H9 (cell line): Measurements from ENCODE around the gene STOX2. TPM values are rescaled to one million over a fixed set of nuclear protein-coding genes. Genes with fewer than 3 reads are reported as not detected.
A peak's percentile ranks its signal among the peaks of the same experiment; 100 is the strongest.

ENCODE experiments used
- DNase-seq: peaks from one replicate; pipeline ENCODE4 v3.0.0-alpha.2; 2017
- H2AFZ ChIP-seq: one replicate; pipeline ENCODE4 v1.6.1; 2013; ENCODE audit warnings: mild to moderate bottlenecking, low read length, control low read depth, moderate library complexity
- H2AK5ac ChIP-seq: 2 replicates; pipeline ENCODE4 v1.6.1; 2013; ENCODE audit warnings: low read length, control low read depth, mixed read lengths; ENCODE audit not compliant: insufficient read length
- H2BK120ac ChIP-seq: one replicate; pipeline ENCODE4 v1.6.1; 2013; ENCODE audit warnings: low read depth, mild to moderate bottlenecking, low read length, control low read depth, inconsistent platforms; ENCODE audit not compliant: poor library complexity, severe bottlenecking
- H2BK12ac ChIP-seq: 2 replicates; pipeline ENCODE4 v1.6.1; 2013; ENCODE audit warnings: low read length, control low read depth, mixed read lengths, low read depth; ENCODE audit not compliant: insufficient read length
- H2BK15ac ChIP-seq: 2 replicates; pipeline ENCODE4 v1.6.1; 2013; ENCODE audit warnings: low read depth, low read length, control low read depth
- H2BK20ac ChIP-seq: one replicate; pipeline ENCODE4 v1.6.1; 2013; ENCODE audit warnings: low read depth, mild to moderate bottlenecking, low read length, control low read depth, inconsistent platforms; ENCODE audit not compliant: poor library complexity, severe bottlenecking
- H2BK5ac ChIP-seq: 2 replicates; pipeline ENCODE4 v1.6.1; 2013; ENCODE audit warnings: low read length, control low read depth, mixed read lengths; ENCODE audit not compliant: insufficient read length
- H3K14ac ChIP-seq: 2 replicates; pipeline ENCODE4 v1.6.1; 2013; ENCODE audit warnings: low read length, control low read depth; ENCODE audit not compliant: insufficient read depth
- H3K18ac ChIP-seq: 2 replicates; pipeline ENCODE4 v1.6.1; 2013; ENCODE audit warnings: low read depth, mild to moderate bottlenecking, mixed read lengths, low read length, control low read depth; ENCODE audit not compliant: insufficient read length
- H3K23ac ChIP-seq: 2 replicates; pipeline ENCODE4 v1.6.1; 2013; ENCODE audit warnings: low read length, control low read depth, mixed read lengths, low read depth; ENCODE audit not compliant: insufficient read length
- H3K23me2 ChIP-seq: 2 replicates; pipeline ENCODE4 v1.6.1; 2013; ENCODE audit warnings: low read depth, mild to moderate bottlenecking, mixed read lengths, low read length, control low read depth; ENCODE audit not compliant: insufficient read length, poor library complexity, severe bottlenecking
- H3K27ac ChIP-seq: 2 replicates; pipeline ENCODE4 v1.5.1; 2013; ENCODE audit warnings: low read length, control low read depth, mixed read lengths, low read depth; ENCODE audit not compliant: insufficient read length
- H3K27me3 ChIP-seq: 2 replicates; pipeline ENCODE4 v1.6.1; 2013; ENCODE audit warnings: low read length, control low read depth, inconsistent platforms; ENCODE audit not compliant: insufficient read depth
- H3K4ac ChIP-seq: 2 replicates; pipeline ENCODE4 v1.6.1; 2013; ENCODE audit warnings: low read depth, mild to moderate bottlenecking, control low read depth, inconsistent platforms, low read length, moderate library complexity
- H3K4me1 ChIP-seq: 2 replicates; pipeline ENCODE4 v1.6.1; 2013; ENCODE audit warnings: low read length, control low read depth, inconsistent platforms; ENCODE audit not compliant: insufficient read depth
- H3K4me2 ChIP-seq: 2 replicates; pipeline ENCODE4 v1.6.1; 2013; ENCODE audit warnings: low read length, control low read depth, mixed read lengths; ENCODE audit not compliant: insufficient read length, insufficient read depth
- H3K56ac ChIP-seq: 2 replicates; pipeline ENCODE4 v1.6.1; 2013; ENCODE audit warnings: low read depth, mild to moderate bottlenecking, mixed read lengths, low read length, control low read depth; ENCODE audit not compliant: insufficient read length
- H3K79me1 ChIP-seq: 2 replicates; pipeline ENCODE4 v1.6.1; 2013; ENCODE audit warnings: low read depth, mild to moderate bottlenecking, moderate library complexity, low read length, control low read depth, inconsistent platforms; ENCODE audit not compliant: insufficient read depth, poor library complexity, severe bottlenecking
- H3K79me2 ChIP-seq: 2 replicates; pipeline ENCODE4 v1.6.1; 2013; ENCODE audit warnings: low read length, control low read depth, inconsistent platforms; ENCODE audit not compliant: insufficient read depth
- H3K9ac ChIP-seq: 2 replicates; pipeline ENCODE4 v1.6.1; 2013; ENCODE audit warnings: low read length, control low read depth, mixed read lengths; ENCODE audit not compliant: insufficient read length; ENCODE audit errors: extremely low read depth
- H3K9me3 ChIP-seq: one replicate; pipeline ENCODE4 v1.6.1; 2013; ENCODE audit warnings: low read depth, low read length, inconsistent platforms; ENCODE audit not compliant: control insufficient read depth
- H3T11ph ChIP-seq: one replicate; pipeline ENCODE4 v1.6.1; 2013; ENCODE audit warnings: mild to moderate bottlenecking, low read length, control low read depth, inconsistent platforms
- H4K20me1 ChIP-seq: one replicate; pipeline ENCODE4 v1.6.1; 2013; ENCODE audit not compliant: control insufficient read depth, insufficient read length, insufficient read depth
- H4K5ac ChIP-seq: 2 replicates; pipeline ENCODE4 v1.6.1; 2013; ENCODE audit warnings: low read depth, mild to moderate bottlenecking, mixed read lengths, low read length, control low read depth; ENCODE audit not compliant: insufficient read length
- H4K8ac ChIP-seq: replicated peaks from 2 replicates; pipeline ENCODE4 v1.6.1; 2013; ENCODE audit warnings: low read length, control low read depth, mixed read lengths, low read depth; ENCODE audit not compliant: insufficient read length
- H4K91ac ChIP-seq: 2 replicates; pipeline ENCODE4 v1.6.1; 2013; ENCODE audit warnings: low read depth, mild to moderate bottlenecking, moderate library complexity, mixed read lengths, low read length, control low read depth; ENCODE audit not compliant: insufficient read length
- H3K27ac Mint-ChIP-seq, 3 experiments: 2 replicates in 2 of 3; 3 replicates in 1 of 3; pipeline ENCODE4 v1.8.0; 2020 to 2021; ENCODE audit warnings: mixed read lengths in 3 of 3, mild to moderate bottlenecking in 1 of 3, moderate library complexity in 1 of 3
- H3K27me3 Mint-ChIP-seq: 2 replicates; pipeline ENCODE4 v1.8.0; 2021; ENCODE audit warnings: low read depth, mild to moderate bottlenecking, moderate library complexity, mixed read lengths
- H3K36me3 Mint-ChIP-seq, 3 experiments: 2 replicates in 2 of 3; 3 replicates in 1 of 3; pipeline ENCODE4 v1.8.0; 2020 to 2021; ENCODE audit warnings: low read depth in 3 of 3, mixed read lengths in 3 of 3; ENCODE audit not compliant: insufficient read depth in 1 of 3
- H3K4me1 Mint-ChIP-seq, 2 experiments: 2 replicates each; pipeline ENCODE4 v1.8.0; 2020; ENCODE audit warnings: mixed read lengths in 2 of 2
- H3K4me3 Mint-ChIP-seq, 2 experiments: 2 replicates in 1 of 2; 3 replicates in 1 of 2; pipeline ENCODE4 v1.8.0; 2020 to 2021; ENCODE audit warnings: mild to moderate bottlenecking in 2 of 2, mixed read lengths in 2 of 2, moderate library complexity in 1 of 2
- H3K9me3 Mint-ChIP-seq, 2 experiments: 2 replicates in 1 of 2; 3 replicates in 1 of 2; pipeline ENCODE4 v1.8.0; 2020; ENCODE audit warnings: mild to moderate bottlenecking in 2 of 2, mixed read lengths in 2 of 2, moderate library complexity in 1 of 2
- WGBS: extraction: QIAGEN DNeasy Blood & Tissue Kit; methylation state at CpG from one replicate; pipeline ENCODE4 v1.1.7; 2013; ENCODE audit warnings: missing lambda C conversion rate, low lambda C conversion rate, mixed read lengths; ENCODE audit not compliant: insufficient read length; ENCODE audit errors: extremely low coverage; 5-methylcytosine and 5-hydroxymethylcytosine counted together
- total RNA-seq: library from RNA; stranded (reverse); gene quantifications from 2 replicates; pipeline ENCODE4 v1.2.1, GENCODE V29; 2021
- TF ChIP-seq, protein P1 (sequence below): fragments of 200-600 bp; sonication (generic); conservative IDR thresholded peaks from 3 replicates; pipeline ENCODE4 v1.8.0; 2021; ENCODE audit warnings: antibody characterized with exemption, mild to moderate bottlenecking

Gene STOX2
- total RNA-seq, 1 experiment from 2014 or later = 28.2 TPM

DNA sequence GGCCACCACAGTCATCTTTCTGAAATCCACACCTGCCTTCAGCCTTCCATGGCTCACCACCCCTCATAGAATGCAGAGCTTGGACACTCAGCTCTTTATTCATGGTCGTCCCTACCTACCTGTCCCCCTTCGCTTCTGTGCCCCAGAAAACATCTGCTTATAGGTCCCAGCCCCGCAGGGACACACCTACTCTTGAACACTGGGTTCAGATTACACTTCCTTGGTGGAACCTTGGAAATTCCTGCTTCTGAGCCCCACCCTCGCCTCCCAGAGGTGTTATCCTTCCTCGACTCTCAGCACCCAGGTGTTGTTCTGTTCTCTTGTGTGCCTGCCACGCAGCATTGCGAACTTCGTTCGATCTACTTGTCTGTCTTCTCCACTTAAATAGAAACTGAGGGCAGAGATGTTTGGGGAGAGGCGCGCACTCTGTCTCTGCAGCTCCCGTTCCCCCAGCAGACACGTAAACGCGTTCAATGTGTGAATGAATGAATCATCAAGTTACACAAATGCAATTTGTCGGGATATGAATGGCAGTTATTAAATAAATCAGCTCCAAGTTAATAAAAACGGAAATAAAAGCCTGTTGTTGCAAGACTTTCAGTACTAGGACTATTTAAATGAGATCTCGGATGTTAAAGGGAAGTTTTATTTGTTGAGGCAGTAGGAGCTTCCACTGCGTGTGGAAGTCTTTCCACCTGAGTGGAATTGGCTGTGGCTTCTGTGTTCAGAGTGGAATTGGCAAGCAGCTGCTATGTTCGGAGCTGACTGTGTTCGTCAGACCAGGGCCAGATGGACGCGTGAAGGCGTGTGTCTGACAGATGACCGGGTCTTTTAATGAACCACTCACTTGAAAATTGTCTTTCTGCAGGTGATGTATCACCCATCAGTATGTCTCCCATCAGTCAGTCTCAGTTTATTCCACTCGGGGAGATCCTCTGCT lies 95.6 kb downstream of the STOX2 start:
- Histone ChIP-seq H3K79me1 (no peaks in the 10 kb centered on the region), H2BK20ac (no peak overlapping the region), H3T11ph (no peak overlapping the region), H2BK120ac (no peak overlapping the region), H3K27ac (no peak overlapping the region), H3K4ac (no peak overlapping the region), H3K9ac (no peak overlapping the region), H3K27me3 (no peaks in the 10 kb centered on the region), H3K23me2 (no peaks in the 10 kb centered on the region), H2BK15ac (no peak overlapping the region), H3K14ac (no peak overlapping the region), H2BK12ac (no peak overlapping the region), H3K79me2 (peaks cover 2% of the 10 kb centered on the region; the same call in 1 of the 2 replicates), H4K20me1 (no peaks in the 10 kb centered on the region), H2AFZ (no peak overlapping the region), H3K9me3 (no peaks in the 10 kb centered on the region), H4K5ac (no peak overlapping the region), H2AK5ac (no peak overlapping the region), H3K4me2 (no peak overlapping the region), H3K4me1 (no peaks in the 10 kb centered on the region; the same call in 1 of the 2 replicates), H3K56ac (no peak overlapping the region), H3K18ac (no peak overlapping the region), H3K23ac (no peak overlapping the region), H4K8ac (no peak overlapping the region), H2BK5ac (no peak overlapping the region), H4K91ac (no peak overlapping the region)
- DNase-seq = no peak
- Mint-ChIP-seq H3K4me3 (no peak overlapping the region; a peak in 1 of 5 replicates), H3K4me1 (peaks cover 15 to 16% of the 10 kb centered on the region in 2 experiments), H3K9me3 (no peaks in the 10 kb centered on the region), H3K36me3 (peaks cover 4 to 32% (median 22%) of the 10 kb centered on the region in 3 experiments), H3K27ac (peak overlapping the region; percentile 13 to 85 (median 68); a peak in 4 of 7 replicates), H3K27me3 (no peaks in the 10 kb centered on the region; the same call in 1 of the 2 replicates)
- TF ChIP-seq, protein P1, sequence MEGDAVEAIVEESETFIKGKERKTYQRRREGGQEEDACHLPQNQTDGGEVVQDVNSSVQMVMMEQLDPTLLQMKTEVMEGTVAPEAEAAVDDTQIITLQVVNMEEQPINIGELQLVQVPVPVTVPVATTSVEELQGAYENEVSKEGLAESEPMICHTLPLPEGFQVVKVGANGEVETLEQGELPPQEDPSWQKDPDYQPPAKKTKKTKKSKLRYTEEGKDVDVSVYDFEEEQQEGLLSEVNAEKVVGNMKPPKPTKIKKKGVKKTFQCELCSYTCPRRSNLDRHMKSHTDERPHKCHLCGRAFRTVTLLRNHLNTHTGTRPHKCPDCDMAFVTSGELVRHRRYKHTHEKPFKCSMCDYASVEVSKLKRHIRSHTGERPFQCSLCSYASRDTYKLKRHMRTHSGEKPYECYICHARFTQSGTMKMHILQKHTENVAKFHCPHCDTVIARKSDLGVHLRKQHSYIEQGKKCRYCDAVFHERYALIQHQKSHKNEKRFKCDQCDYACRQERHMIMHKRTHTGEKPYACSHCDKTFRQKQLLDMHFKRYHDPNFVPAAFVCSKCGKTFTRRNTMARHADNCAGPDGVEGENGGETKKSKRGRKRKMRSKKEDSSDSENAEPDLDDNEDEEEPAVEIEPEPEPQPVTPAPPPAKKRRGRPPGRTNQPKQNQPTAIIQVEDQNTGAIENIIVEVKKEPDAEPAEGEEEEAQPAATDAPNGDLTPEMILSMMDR = no peak
- WGBS = no CpG with 5 or more reads among the region's 26 CpGs
